Cardiac muscle cell (in vitro differentiated cells and primary cell): ENCODE data around the gene SYNPR. TPM values are rescaled to one million over a fixed set of nuclear protein-coding genes. Genes with fewer than 3 reads are reported as not detected.

Experiments
- DNase-seq, 2 donors: peaks; one replicate each; pipeline versions ENCODE4 v3.0.0 to v3.0.0-alpha.2; 2010 to 2017; ENCODE audit warnings: low read depth in 1 of 2, low spot score in 1 of 2
- H3K27ac ChIP-seq: fragments of 200-600 bp; sonication (generic); 2 replicates; pipeline ENCODE4 v1.5.1; 2016
- H3K27me3 ChIP-seq: fragments of 200-600 bp; sonication (generic); 2 replicates; pipeline ENCODE4 v1.6.0; 2016; ENCODE audit warnings: control low read depth
- H3K36me3 ChIP-seq: fragments of 200-600 bp; sonication (generic); 2 replicates; pipeline ENCODE4 v1.5.1; 2016; ENCODE audit warnings: control low read depth
- H3K4me1 ChIP-seq: fragments of 200-600 bp; sonication (generic); 2 replicates; pipeline ENCODE4 v1.8.1; 2017; ENCODE audit warnings: low read depth, mild to moderate bottlenecking, mixed run types
- H3K4me3 ChIP-seq: fragments of 200-600 bp; sonication (generic); 2 replicates; pipeline ENCODE4 v1.5.1; 2016; ENCODE audit warnings: mild to moderate bottlenecking
- H3K9me3 ChIP-seq: fragments of 200-600 bp; sonication (generic); 2 replicates; pipeline ENCODE4 v1.5.1; 2017; ENCODE audit warnings: low read depth, mild to moderate bottlenecking, control low read depth
- polyA plus RNA-seq: library from polyadenylated mRNA; unstranded; fragments of >200 nt; fragmentation: Nextera tagmentation; extraction: Ambion mirVana; gene quantifications from 2 replicates; pipeline ENCODE4 v1.2.1, GENCODE V29; 2016
- total RNA-seq: library from RNA; depleted of rRNA; stranded (reverse); fragments of >200 nt; gene quantifications from 2 replicates; pipeline ENCODE4 v1.2.3, GENCODE V29; 2016
- TF ChIP-seq, protein P1 (sequence below): IDR thresholded peaks from 2 replicates; pipeline ENCODE4 v1.5.1; 2012; ENCODE audit warnings: low read depth, mild to moderate bottlenecking, low read length

Gene SYNPR
- total and polyA plus RNA-seq, 2 experiments from 2014 or later = 0.36 to 1.8 TPM

DNA sequence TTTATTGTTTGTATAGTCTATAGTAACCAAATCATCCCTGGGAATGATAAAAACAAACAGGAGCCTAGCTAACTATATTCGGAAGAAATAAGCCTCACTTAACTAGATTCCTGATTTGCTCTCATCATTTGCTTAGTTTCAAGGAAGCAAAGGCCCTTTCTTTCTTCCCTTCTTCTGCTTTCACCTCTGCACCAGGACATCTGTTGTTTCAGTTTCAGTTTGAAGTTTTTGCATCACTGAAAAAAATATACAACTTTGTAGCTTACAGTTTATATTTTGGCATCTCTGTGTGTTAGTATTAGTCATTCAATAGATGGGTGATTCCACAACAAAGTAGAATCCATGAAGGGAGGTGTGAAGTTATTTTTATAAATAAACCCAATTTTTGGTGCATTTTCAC lies 260.8 kb downstream of the SYNPR start:
- Histone ChIP-seq H3K4me3 (no peak overlapping the region), H3K4me1 (peaks cover 15% of the 10 kb centered on the region), H3K27me3 (no peaks in the 10 kb centered on the region), H3K9me3 (no peaks in the 10 kb centered on the region), H3K27ac (no peak overlapping the region), H3K36me3 (no peaks in the 10 kb centered on the region)
- no peak for DNase-seq
- TF ChIP-seq, protein P1, sequence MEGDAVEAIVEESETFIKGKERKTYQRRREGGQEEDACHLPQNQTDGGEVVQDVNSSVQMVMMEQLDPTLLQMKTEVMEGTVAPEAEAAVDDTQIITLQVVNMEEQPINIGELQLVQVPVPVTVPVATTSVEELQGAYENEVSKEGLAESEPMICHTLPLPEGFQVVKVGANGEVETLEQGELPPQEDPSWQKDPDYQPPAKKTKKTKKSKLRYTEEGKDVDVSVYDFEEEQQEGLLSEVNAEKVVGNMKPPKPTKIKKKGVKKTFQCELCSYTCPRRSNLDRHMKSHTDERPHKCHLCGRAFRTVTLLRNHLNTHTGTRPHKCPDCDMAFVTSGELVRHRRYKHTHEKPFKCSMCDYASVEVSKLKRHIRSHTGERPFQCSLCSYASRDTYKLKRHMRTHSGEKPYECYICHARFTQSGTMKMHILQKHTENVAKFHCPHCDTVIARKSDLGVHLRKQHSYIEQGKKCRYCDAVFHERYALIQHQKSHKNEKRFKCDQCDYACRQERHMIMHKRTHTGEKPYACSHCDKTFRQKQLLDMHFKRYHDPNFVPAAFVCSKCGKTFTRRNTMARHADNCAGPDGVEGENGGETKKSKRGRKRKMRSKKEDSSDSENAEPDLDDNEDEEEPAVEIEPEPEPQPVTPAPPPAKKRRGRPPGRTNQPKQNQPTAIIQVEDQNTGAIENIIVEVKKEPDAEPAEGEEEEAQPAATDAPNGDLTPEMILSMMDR = no peak

GRCh38 chr3:63555767-63556166 lies 277.7 kb downstream of the SYNPR start:
- Histone ChIP-seq H3K9me3 (no peaks in the 10 kb centered on the region), H3K4me1 (no peaks in the 10 kb centered on the region), H3K4me3 (no peak overlapping the region), H3K27me3 (no peaks in the 10 kb centered on the region), H3K36me3 (no peaks in the 10 kb centered on the region), H3K27ac (no peak overlapping the region)
- TF ChIP-seq, protein P1 = no peak
- DNase-seq = no peak

GRCh38 chr3:63556401-63556800 lies 278.3 kb downstream of the SYNPR start:
- TF ChIP-seq, protein P1 = no peak
- H3K4me1 ChIP-seq = no peaks in the 10 kb centered on the region
- H3K9me3 ChIP-seq = no peaks in the 10 kb centered on the region
- H3K36me3 ChIP-seq = no peaks in the 10 kb centered on the region
- H3K27me3 ChIP-seq = no peaks in the 10 kb centered on the region
- no peak overlapping the region for H3K4me3 ChIP-seq
- no peak for DNase-seq
- no peak overlapping the region for H3K27ac ChIP-seq

DNA sequence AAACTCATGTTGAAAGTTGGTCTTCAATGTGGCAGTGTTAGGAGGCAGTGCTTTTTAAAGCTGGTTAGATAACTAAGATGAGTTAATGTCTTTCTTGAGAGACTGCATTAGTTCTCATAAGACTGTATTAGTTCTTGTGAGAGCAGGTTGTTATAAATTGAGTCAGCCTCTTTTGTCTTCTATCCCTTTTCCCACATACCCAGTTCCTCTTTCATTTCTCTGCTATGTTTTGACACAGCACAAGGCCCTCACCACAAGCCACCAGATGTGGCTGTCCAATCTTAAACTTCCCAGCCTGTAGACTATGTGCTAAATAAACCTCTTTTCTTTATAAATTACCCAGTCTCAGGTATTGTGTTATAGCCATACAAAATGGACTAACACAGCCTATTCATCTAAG lies 279.8 kb downstream of the SYNPR start:
- no peaks in the 10 kb centered on the region for H3K36me3 ChIP-seq
- DNase-seq = no peak
- H3K27me3 ChIP-seq = no peaks in the 10 kb centered on the region
- no peaks in the 10 kb centered on the region for H3K4me1 ChIP-seq
- no peak overlapping the region for H3K27ac ChIP-seq
- TF ChIP-seq, protein P1 = no peak
- H3K9me3 ChIP-seq = no peaks in the 10 kb centered on the region
- no peak overlapping the region for H3K4me3 ChIP-seq

DNA sequence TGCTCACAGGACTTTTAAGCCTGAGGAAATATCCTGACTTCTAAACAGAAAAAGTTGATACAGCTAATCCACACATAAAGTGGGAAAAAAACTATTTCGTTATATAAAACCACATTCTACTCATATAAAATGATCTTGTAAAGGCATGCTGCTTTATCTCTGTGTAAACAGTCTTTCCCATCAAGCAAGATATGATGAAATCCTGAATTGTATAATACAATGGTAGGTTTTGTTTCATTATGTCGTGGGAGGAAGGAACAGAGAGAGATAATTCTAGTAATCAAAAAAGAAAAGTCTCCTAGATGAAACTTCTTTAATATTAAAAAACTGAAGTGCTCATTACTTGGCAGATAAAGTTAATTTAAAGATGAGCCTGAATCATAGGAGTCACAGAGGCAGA lies 281.8 kb downstream of the SYNPR start:
- H3K4me1 ChIP-seq = no peaks in the 10 kb centered on the region

More for the DNA sequence above, 281.8 kb downstream of the SYNPR start:
- Histone ChIP-seq H3K36me3 (no peaks in the 10 kb centered on the region), H3K4me3 (no peak overlapping the region), H3K9me3 (no peaks in the 10 kb centered on the region), H3K27ac (no peak overlapping the region), H3K27me3 (no peaks in the 10 kb centered on the region)
- DNase-seq = peak in 1 of 2 donors; percentile 42
- TF ChIP-seq, protein P1 = no peak
